GM23338 (cell line): Measurements from ENCODE around the gene ELFN1. TPM values are rescaled to one million over a fixed set of nuclear protein-coding genes. Genes with fewer than 3 reads are reported as not detected.

Experiments
- ATAC-seq: fragments of 200-7000 bp; cut with Tn5 transposase; 3 replicates; pipeline ENCODE4 v1.9.1; 2020
- DNase-seq: peaks from one replicate; pipeline ENCODE4 v3.0.0-alpha.2; 2015; ENCODE audit warnings: low spot score
- H2AFZ ChIP-seq: fragments of 200-600 bp; sonication (generic); 2 replicates; pipeline ENCODE4 v1.8.0; 2016; ENCODE audit warnings: antibody characterized with exemption, mild to moderate bottlenecking, moderate library complexity
- H3F3A ChIP-seq: fragments of 200-600 bp; sonication (generic); replicated peaks from 2 replicates; pipeline ENCODE4 v1.8.0; 2017; ENCODE audit warnings: antibody characterized with exemption, mixed run types, low read depth
- H3K27ac ChIP-seq: fragments of 200-600 bp; sonication (generic); 2 replicates; pipeline ENCODE4 v1.6.1; 2016; ENCODE audit warnings: low read depth
- H3K27me3 ChIP-seq: fragments of 200-600 bp; sonication (generic); 2 replicates; pipeline ENCODE4 v1.8.0; 2016; ENCODE audit warnings: mild to moderate bottlenecking, mixed run types, moderate library complexity; ENCODE audit not compliant: insufficient read depth
- H3K36me3 ChIP-seq: fragments of 200-600 bp; sonication (generic); 2 replicates; pipeline ENCODE4 v1.8.0; 2016; ENCODE audit warnings: mild to moderate bottlenecking; ENCODE audit not compliant: insufficient read depth
- H3K4me1 ChIP-seq: fragments of 200-600 bp; sonication (generic); 2 replicates; pipeline ENCODE4 v1.8.0; 2016; ENCODE audit warnings: mild to moderate bottlenecking, moderate library complexity; ENCODE audit not compliant: insufficient read depth
- H3K4me2 ChIP-seq: fragments of 200-600 bp; sonication (generic); 2 replicates; pipeline ENCODE4 v1.7.1; 2017; ENCODE audit warnings: mixed run types
- H3K4me3 ChIP-seq: fragments of 200-600 bp; sonication (generic); 2 replicates; pipeline ENCODE4 v1.6.1; 2016; ENCODE audit warnings: mixed run types
- H3K79me2 ChIP-seq: fragments of 200-600 bp; sonication (generic); replicated peaks from 2 replicates; pipeline ENCODE4 v1.8.0; 2017; ENCODE audit warnings: mild to moderate bottlenecking; ENCODE audit not compliant: insufficient read depth
- H3K9me2 ChIP-seq: fragments of 200-600 bp; sonication (generic); 2 replicates; pipeline ENCODE4 v1.8.0; 2017; ENCODE audit not compliant: insufficient read depth
- H4K20me1 ChIP-seq: fragments of 200-600 bp; sonication (generic); replicated peaks from 2 replicates; pipeline ENCODE4 v1.8.0; 2017; ENCODE audit warnings: mild to moderate bottlenecking; ENCODE audit not compliant: insufficient read depth
- H3K27ac Mint-ChIP-seq: 2 replicates; pipeline ENCODE4 v1.8.0; 2020; ENCODE audit warnings: inconsistent platforms, mild to moderate bottlenecking, moderate library complexity, mixed read lengths
- H3K27me3 Mint-ChIP-seq: 3 replicates; pipeline ENCODE4 v1.8.0; 2022; ENCODE audit warnings: low read depth, mild to moderate bottlenecking, moderate library complexity, mixed read lengths, inconsistent platforms; ENCODE audit not compliant: insufficient read depth, poor library complexity
- H3K36me3 Mint-ChIP-seq: 3 replicates; pipeline ENCODE4 v1.8.0; 2021; ENCODE audit warnings: low read depth, mild to moderate bottlenecking, inconsistent platforms, moderate library complexity, mixed read lengths
- H3K4me1 Mint-ChIP-seq: 3 replicates; pipeline ENCODE4 v1.8.0; 2020; ENCODE audit warnings: mild to moderate bottlenecking, inconsistent platforms, mixed read lengths
- H3K4me3 Mint-ChIP-seq: 3 replicates; pipeline ENCODE4 v1.8.0; 2021; ENCODE audit warnings: moderate library complexity, mild to moderate bottlenecking, inconsistent platforms, mixed read lengths
- H3K9me3 Mint-ChIP-seq: 3 replicates; pipeline ENCODE4 v1.8.0; 2020; ENCODE audit warnings: moderate library complexity, mild to moderate bottlenecking, inconsistent platforms, mixed read lengths
- CREB1 ChIP-seq: fragments of 250-450 bp; sonication (Bioruptor Pico); IDR thresholded peaks from 2 replicates; pipeline ENCODE4 v1.5.0; 2020; ENCODE audit warnings: low read depth, mild to moderate bottlenecking, moderate library complexity
- ETS1 ChIP-seq: IDR thresholded peaks from 2 replicates; pipeline ENCODE4 v1.6.1; 2016; ENCODE audit warnings: antibody characterized with exemption
- EZH2 ChIP-seq: fragments of 200-600 bp; sonication (generic); IDR thresholded peaks from one replicate; pipeline ENCODE4 v1.8.0; 2017; ENCODE audit warnings: antibody characterized with exemption, mild to moderate bottlenecking, low read depth; ENCODE audit not compliant: unreplicated experiment
- NANOG ChIP-seq: IDR thresholded peaks from 2 replicates; pipeline ENCODE4 v1.6.1; 2016; ENCODE audit warnings: antibody characterized with exemption, borderline replicate concordance
- REST ChIP-seq: IDR thresholded peaks from one replicate; pipeline ENCODE4 v1.6.1; 2018; ENCODE audit warnings: antibody characterized with exemption; ENCODE audit not compliant: unreplicated experiment
- STAT1 ChIP-seq: IDR thresholded peaks from one replicate; pipeline ENCODE4 v1.6.1; 2016; ENCODE audit warnings: antibody characterized with exemption; ENCODE audit not compliant: unreplicated experiment
- ZNF331 ChIP-seq: fragments of 250-450 bp; sonication (Bioruptor Pico); IDR thresholded peaks from 2 replicates; pipeline ENCODE4 v1.5.0; 2020; ENCODE audit warnings: low read depth, mild to moderate bottlenecking, moderate library complexity
- polyA plus RNA-seq: library from polyadenylated mRNA; unstranded; fragments of >200 nt; fragmentation: Nextera tagmentation; extraction: Ambion mirVana; gene quantifications from 2 replicates; pipeline ENCODE4 v1.2.1, GENCODE V29; 2016
- total RNA-seq: library from RNA; depleted of rRNA; stranded (reverse); fragments of >200 nt; shearing (Covaris generic); gene quantifications from 2 replicates; pipeline ENCODE4 v1.2.3, GENCODE V29; 2014
- TF ChIP-seq, protein P1 (sequence below), 2 experiments: fragments of 200-600 bp in 1 of 2; sonication (generic) in 1 of 2; conservative IDR thresholded peaks; 2 replicates each; pipeline versions ENCODE4 v1.5.1 to v1.6.1; 2016 to 2017; ENCODE audit warnings: antibody characterized with exemption in 2 of 2, low read depth in 2 of 2, mild to moderate bottlenecking in 2 of 2, moderate library complexity in 1 of 2

Gene ELFN1
- total and polyA plus RNA-seq, 2 experiments from 2014 or later = 0.08 to 3.5 TPM

GRCh38 chr7:1681581-1681980 is 11.5 kb downstream of the ELFN1 start:
- Histone ChIP-seq H3F3A (no peaks in the 10 kb centered on the region), H3K4me1 (no peaks in the 10 kb centered on the region), H2AFZ (no peak overlapping the region), H3K27ac (no peak overlapping the region), H3K9me2 (no peaks in the 10 kb centered on the region), H3K4me3 (no peak overlapping the region), H3K4me2 (no peak overlapping the region), H3K79me2 (no peaks in the 10 kb centered on the region), H3K36me3 (no peaks in the 10 kb centered on the region), H4K20me1 (no peaks in the 10 kb centered on the region), H3K27me3 (no peaks in the 10 kb centered on the region)
- ATAC-seq (no peak), DNase-seq (no peak)
- no peak for TF ChIP-seq EZH2
- no peak for TF ChIP-seq ZNF331 (CRISPR knock-in tag)
- H3K9me3 Mint-ChIP-seq = peaks cover 31% of the 10 kb centered on the region
- H3K4me3 Mint-ChIP-seq = no peak overlapping the region
- H3K36me3 Mint-ChIP-seq = peaks cover 2% of the 10 kb centered on the region; the same call in 1 of the 3 replicates
- peaks cover 10% of the 10 kb centered on the region for H3K4me1 Mint-ChIP-seq
- no peak overlapping the region for H3K27ac Mint-ChIP-seq
- peaks cover 23% of the 10 kb centered on the region for H3K27me3 Mint-ChIP-seq

DNA sequence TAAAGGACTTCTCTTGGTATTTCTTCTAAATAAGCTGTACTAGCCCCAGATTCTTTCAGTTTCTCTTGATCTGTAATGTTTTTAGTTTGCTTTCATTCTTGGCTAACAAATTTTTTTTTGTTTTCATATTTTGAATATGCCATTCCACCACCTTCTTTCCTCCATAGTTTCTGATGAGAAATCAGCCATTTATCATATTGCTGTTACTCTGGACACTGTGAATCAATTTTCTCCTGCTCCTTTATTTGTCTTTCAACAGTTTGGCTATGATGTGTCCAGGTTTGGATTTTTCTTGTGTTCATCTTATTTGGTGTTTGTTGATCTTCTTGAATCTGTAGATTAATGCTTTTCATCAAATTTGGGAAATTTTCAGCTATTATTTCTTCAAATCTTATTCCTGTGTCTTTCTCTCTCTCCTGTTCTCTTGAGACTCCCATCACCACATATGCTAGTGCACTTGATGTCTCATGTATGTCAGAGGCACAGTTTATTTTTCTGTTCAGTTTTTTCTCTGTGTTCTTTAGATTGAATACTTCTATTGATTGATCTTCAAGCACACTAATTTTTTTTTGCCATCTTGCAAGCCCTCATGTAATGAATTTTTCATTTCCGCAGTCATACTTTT is 15.0 kb downstream of the ELFN1 start:
- H3K79me2 ChIP-seq = no peaks in the 10 kb centered on the region
- no peaks in the 10 kb centered on the region for H3K36me3 ChIP-seq
- DNase-seq = no peak
- H3K27me3 Mint-ChIP-seq = peaks cover 14% of the 10 kb centered on the region
- TF ChIP-seq, protein P1, sequence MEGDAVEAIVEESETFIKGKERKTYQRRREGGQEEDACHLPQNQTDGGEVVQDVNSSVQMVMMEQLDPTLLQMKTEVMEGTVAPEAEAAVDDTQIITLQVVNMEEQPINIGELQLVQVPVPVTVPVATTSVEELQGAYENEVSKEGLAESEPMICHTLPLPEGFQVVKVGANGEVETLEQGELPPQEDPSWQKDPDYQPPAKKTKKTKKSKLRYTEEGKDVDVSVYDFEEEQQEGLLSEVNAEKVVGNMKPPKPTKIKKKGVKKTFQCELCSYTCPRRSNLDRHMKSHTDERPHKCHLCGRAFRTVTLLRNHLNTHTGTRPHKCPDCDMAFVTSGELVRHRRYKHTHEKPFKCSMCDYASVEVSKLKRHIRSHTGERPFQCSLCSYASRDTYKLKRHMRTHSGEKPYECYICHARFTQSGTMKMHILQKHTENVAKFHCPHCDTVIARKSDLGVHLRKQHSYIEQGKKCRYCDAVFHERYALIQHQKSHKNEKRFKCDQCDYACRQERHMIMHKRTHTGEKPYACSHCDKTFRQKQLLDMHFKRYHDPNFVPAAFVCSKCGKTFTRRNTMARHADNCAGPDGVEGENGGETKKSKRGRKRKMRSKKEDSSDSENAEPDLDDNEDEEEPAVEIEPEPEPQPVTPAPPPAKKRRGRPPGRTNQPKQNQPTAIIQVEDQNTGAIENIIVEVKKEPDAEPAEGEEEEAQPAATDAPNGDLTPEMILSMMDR (conservative IDR thresholded peaks at IDR 0.05; ENCODE audit: low read depth in 2 of 2) = no peak
- TF ChIP-seq REST (no peak), NANOG (no peak), STAT1 (no peak), ETS1 (no peak), CREB1 (CRISPR knock-in tag) (no peak), EZH2 (no peak)
- H3K4me3 ChIP-seq = no peak overlapping the region
- peaks cover 31% of the 10 kb centered on the region for H3K9me3 Mint-ChIP-seq
- H2AFZ ChIP-seq = no peak overlapping the region
- no peaks in the 10 kb centered on the region for H3K4me1 Mint-ChIP-seq
- no peaks in the 10 kb centered on the region for H3K4me1 ChIP-seq
- no peaks in the 10 kb centered on the region for H4K20me1 ChIP-seq
- H3K4me2 ChIP-seq = no peak overlapping the region
- no peak overlapping the region for H3K27ac Mint-ChIP-seq
- no peak overlapping the region for H3K27ac ChIP-seq
- peaks cover 2% of the 10 kb centered on the region; the same call in 1 of the 3 replicates for H3K36me3 Mint-ChIP-seq
- no peaks in the 10 kb centered on the region for H3F3A ChIP-seq
- H3K27me3 ChIP-seq = no peaks in the 10 kb centered on the region
- H3K9me2 ChIP-seq = 0 out of 2 replicates have a peak, but pooled peaks cover 2% of the 10 kb centered on the region
- no peak overlapping the region for H3K4me3 Mint-ChIP-seq
- no peak for ATAC-seq
